GM23338 (cell line): ENCODE data around the gene FAM81B.

Experiments used
- CREB1 ChIP-seq: fragments of 250-450 bp; sonication (Bioruptor Pico); IDR thresholded peaks from 2 replicates; pipeline ENCODE4 v1.5.0; 2020; ENCODE audit warnings: low read depth, mild to moderate bottlenecking, moderate library complexity
- ETS1 ChIP-seq: IDR thresholded peaks from 2 replicates; pipeline ENCODE4 v1.6.1; 2016; ENCODE audit warnings: antibody characterized with exemption
- EZH2 ChIP-seq: fragments of 200-600 bp; sonication (generic); IDR thresholded peaks from one replicate; pipeline ENCODE4 v1.8.0; 2017; ENCODE audit warnings: antibody characterized with exemption, mild to moderate bottlenecking, low read depth; ENCODE audit not compliant: unreplicated experiment
- EZH2phosphoT487 ChIP-seq: fragments of 200-600 bp; sonication (generic); IDR thresholded peaks from one replicate; pipeline ENCODE4 v1.8.1; 2018; ENCODE audit warnings: antibody characterized with exemption; ENCODE audit not compliant: unreplicated experiment
- JUNB ChIP-seq: IDR thresholded peaks from one replicate; pipeline ENCODE4 v1.6.1; 2016; ENCODE audit warnings: antibody characterized with exemption; ENCODE audit not compliant: unreplicated experiment
- NANOG ChIP-seq: IDR thresholded peaks from 2 replicates; pipeline ENCODE4 v1.6.1; 2016; ENCODE audit warnings: antibody characterized with exemption, borderline replicate concordance
- POLR2AphosphoS5 ChIP-seq: IDR thresholded peaks from 2 replicates; pipeline ENCODE4 v1.6.1; 2016; ENCODE audit warnings: antibody characterized with exemption, low read depth
- REST ChIP-seq: IDR thresholded peaks from one replicate; pipeline ENCODE4 v1.6.1; 2018; ENCODE audit warnings: antibody characterized with exemption; ENCODE audit not compliant: unreplicated experiment
- STAT1 ChIP-seq: IDR thresholded peaks from one replicate; pipeline ENCODE4 v1.6.1; 2016; ENCODE audit warnings: antibody characterized with exemption; ENCODE audit not compliant: unreplicated experiment
- TF ChIP-seq, protein P1 (sequence below), 2 experiments: fragments of 200-600 bp in 1 of 2; sonication (generic) in 1 of 2; conservative IDR thresholded peaks; 2 replicates each; pipeline versions ENCODE4 v1.5.1 to v1.6.1; 2016 to 2017; ENCODE audit warnings: antibody characterized with exemption in 2 of 2, low read depth in 2 of 2, mild to moderate bottlenecking in 2 of 2, moderate library complexity in 1 of 2

- TF ChIP-seq, protein P1, sequence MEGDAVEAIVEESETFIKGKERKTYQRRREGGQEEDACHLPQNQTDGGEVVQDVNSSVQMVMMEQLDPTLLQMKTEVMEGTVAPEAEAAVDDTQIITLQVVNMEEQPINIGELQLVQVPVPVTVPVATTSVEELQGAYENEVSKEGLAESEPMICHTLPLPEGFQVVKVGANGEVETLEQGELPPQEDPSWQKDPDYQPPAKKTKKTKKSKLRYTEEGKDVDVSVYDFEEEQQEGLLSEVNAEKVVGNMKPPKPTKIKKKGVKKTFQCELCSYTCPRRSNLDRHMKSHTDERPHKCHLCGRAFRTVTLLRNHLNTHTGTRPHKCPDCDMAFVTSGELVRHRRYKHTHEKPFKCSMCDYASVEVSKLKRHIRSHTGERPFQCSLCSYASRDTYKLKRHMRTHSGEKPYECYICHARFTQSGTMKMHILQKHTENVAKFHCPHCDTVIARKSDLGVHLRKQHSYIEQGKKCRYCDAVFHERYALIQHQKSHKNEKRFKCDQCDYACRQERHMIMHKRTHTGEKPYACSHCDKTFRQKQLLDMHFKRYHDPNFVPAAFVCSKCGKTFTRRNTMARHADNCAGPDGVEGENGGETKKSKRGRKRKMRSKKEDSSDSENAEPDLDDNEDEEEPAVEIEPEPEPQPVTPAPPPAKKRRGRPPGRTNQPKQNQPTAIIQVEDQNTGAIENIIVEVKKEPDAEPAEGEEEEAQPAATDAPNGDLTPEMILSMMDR (conservative IDR thresholded peaks at IDR 0.05; ENCODE audit: low read depth in 2 of 2) = no peak
- TF ChIP-seq REST (no peak), POLR2AphosphoS5 (no peak), ETS1 (no peak), JUNB (no peak), STAT1 (no peak), EZH2 (no peak), EZH2phosphoT487 (no peak), CREB1 (CRISPR knock-in tag) (no peak), NANOG (no peak)
Measured at GRCh38 chr5:95382801-95383200, 8.4 kb upstream of the FAM81B start.
